GM21528 (cell line): Measurements from ENCODE around the gene TRPV2.
"Not testable (repeated sequence)": the region's sequence is repeated elsewhere in the genome, so short reads cannot be mapped to it uniquely, and the experiment has no call there.

ENCODE experiments used
- ATAC-seq: cut with Tn5 transposase; IDR thresholded peaks from one replicate; pipeline ENCODE4 v1.9.1; 2021; ENCODE audit warnings: mild to moderate bottlenecking, moderate library complexity; ENCODE audit not compliant: unreplicated experiment, low FRiP score

Gene TRPV2

DNA sequence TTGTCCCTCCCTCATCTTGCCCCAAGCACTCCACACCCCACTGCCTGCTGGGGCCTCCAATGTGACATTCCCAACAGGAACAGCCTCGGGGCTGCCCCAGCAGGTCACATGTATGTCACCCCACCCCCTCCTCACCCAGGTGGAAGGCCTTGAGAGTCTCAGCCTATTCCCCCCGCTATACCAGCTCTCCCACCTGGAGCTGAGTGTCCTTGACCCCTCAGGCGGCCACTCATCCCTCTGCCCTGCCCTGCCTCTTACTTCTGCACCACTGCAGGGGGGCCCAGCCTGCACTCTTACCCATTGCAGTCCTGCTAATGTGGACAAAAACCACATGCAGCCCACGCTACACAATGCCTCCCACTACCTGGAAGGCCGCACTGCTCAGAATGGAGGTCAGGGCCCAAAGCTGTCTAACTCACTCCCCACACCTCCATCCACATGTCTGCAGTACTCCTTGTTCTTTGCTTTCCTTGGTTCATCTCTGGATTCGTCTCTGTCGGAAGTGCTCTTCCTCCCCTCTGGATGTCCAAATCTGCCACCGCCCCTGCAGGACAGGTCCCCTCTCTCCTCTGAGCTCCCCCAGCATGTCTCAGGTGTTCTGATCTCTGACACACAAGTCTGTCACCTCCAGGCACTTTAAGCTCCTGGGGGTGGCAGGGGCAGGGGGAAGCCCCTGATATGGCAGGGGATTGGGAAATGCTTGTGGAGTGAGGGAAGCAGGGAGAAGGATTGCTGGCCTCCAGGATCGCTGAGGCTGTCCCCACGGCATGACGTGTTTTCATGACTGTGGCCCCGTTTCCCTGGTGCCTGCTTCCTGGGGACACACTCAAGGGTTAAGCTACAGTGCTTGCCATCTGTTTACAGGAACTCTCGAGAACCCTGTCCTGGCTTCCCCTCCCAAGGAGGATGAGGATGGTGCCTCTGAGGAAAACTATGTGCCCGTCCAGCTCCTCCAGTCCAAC lies 20.8 kb downstream of the TRPV2 start:
- ATAC-seq = no peak

DNA sequence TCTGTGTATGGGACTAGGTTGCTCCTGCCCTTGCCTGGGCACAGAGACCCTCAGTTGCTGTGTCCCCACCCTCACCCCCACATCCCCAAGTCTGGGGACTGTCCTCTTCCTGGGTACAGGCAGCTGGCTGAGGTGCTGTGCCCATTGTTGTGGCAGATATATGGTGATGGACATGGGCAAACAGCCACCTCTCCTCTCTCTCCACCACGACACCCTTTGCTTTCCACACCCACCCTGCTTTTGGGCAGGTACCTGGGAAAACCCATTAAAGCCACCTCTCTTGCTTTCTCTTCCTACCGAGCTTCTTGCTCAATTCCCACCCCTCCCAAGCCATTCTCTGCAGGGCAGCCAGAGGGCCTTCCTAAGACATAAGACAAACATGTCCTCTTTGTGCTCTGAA lies 21.7 kb downstream of the TRPV2 start:
- ATAC-seq = no peak

DNA sequence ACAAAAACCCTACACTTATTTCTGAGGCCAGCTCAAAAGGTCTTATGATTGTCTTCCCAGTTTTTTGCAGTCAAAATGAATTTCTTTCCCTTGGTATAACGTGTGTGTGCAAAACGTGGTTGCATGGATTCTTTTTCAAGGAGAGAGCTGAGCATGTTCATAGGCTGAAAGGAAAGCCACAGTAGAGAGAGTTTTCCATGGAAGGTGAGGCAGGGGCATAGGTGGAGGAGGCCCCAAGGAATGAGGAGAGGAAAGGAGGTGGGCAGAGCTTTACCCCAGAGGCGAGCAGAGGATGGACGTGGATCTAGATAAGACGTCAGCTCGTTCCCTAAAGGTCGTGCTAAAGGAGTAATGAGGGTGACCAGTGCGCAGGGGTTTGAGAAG lies 22.8 kb downstream of the TRPV2 start:
- ATAC-seq = peak; percentile 13

DNA sequence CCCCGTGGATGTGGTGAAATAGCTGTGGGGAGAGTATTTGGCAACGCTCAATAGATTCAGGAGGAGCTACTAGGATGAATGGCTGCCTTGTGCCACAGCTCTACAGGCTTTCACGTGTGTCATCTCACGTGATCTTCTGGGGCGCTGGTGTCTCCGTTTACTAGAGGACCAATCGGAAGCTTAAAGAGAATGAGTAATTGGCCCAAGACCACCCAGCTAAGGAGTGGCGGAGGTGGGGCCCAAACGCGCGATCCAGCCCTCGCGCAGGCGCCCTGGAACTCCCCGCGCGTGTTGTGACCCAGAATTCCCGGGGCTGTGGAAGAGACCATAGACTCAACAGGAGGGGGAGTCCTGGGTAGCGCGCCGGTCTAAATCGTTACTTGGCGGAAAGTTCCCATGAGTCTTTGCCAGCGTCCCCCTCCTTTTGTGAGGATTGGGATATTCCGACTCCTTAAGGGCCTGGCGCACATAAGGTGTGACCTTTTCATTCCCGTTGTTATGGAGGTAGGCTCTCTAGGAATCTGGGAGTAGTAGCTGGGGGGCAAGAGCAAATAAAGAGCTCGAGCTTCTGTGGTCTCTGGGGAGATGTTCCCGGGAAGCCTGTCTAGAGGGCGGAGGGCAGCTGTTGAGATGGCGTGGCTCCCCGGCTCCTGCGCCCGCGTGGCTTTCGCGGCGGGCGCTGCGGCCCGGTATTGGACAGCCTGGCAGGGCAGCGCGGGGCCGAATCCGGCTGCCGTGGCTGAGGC lies 23.4 kb downstream of the TRPV2 start:
- ATAC-seq = peak; percentile 69

DNA sequence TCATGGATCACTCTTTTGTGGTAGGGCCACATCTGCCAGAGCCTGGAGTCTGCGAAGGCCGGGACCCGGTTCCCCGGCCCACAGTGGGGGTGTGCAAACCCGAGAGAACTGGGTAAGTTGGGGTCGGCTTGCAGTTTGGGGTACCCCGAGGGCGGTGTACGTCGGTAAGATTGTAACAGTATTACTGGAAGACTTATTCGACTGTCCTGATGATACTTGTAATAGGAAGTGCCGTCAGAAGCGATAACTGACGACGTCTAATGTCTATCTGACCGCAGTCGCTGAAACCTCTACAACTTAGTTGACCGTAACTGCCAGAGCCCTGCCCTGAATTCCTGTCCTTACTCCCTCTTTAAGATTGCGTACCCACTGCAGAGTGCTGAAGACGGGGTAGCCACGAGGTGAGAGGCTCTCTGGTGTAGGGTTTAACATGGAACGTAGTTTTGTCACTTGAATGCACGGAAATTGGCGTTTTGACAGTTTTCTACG lies 24.0 kb downstream of the TRPV2 start:
- peak; percentile 7 for ATAC-seq

DNA sequence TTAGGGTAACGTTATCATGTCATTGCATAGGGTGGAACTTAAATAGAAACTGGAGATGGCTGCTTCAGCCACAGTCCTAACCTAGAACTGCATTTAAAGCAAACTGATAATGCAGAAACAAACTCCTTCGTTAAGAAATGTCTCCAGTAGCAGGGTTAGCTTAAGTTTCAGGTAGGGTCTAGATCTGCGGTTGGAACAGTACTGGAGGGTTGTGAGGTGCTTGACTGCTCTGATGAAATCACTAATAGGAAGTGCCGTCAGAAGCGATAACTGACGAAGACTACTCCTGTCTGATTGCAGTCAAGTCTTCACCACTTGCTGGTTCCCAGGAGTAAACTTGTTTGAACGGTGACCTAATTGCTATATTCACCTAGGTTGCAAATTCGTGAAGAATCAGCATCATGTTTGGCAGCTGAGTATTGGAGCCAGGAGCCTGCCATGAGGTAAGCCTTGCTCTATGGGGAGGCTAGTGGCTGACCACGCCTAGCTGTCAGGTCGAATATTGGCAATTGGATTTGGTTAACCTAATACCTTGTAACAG lies 24.5 kb downstream of the TRPV2 start:
- no peak for ATAC-seq

DNA sequence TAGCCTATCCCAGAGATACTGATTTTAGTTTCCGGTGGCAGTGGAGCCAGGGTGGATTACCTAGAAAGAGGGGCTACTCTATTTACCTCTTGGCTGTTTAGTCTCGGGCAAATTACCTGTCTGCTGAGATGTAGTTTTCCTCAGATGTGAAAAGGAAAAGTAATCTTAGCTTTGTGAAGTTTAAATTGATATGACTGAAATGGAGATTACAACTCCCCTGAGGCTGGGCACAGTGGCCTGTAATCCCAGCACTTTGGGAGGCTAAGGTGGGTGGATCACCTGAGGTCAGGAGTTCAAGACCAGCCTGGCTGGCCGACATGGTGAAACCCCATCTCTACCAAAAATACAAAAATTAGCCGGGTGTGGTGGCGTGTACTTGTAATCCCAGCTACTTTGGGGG lies 25.0 kb downstream of the TRPV2 start:
- not testable (repeated sequence) for ATAC-seq

DNA sequence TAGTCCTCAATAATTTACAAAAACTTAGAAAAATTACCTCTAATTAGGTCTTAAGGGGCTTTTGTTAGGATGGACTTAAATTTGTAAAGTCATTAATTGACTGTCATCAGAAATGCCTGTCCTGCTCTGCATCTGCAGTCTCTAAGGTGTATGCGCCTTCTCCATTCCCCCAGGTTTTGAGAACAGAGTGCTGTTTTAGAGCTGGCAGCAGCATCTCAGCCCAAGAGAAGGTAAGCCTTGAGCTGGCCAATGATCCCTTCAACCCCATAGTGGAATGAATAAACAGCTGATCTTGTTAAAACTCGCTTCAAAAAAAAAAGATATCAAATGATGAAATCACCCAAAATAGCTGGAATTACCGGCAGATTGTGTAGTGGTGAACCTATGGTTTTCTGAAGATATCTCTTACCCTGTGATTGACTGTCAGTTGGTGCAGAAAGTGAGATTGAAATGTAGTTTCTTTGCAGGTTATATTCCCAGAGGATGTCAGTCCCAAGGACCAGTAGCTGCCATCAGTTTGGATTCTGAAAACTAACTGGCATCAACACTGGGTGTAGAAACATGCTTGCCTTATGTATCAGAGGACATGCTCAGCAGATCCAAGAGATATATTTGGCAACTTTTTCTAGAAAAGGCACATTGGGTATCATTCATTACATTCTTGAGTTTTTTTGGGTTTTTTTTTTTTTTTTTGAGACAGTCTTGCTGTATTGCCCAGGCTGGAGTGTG lies 25.7 kb downstream of the TRPV2 start:
- ATAC-seq = no peak

DNA sequence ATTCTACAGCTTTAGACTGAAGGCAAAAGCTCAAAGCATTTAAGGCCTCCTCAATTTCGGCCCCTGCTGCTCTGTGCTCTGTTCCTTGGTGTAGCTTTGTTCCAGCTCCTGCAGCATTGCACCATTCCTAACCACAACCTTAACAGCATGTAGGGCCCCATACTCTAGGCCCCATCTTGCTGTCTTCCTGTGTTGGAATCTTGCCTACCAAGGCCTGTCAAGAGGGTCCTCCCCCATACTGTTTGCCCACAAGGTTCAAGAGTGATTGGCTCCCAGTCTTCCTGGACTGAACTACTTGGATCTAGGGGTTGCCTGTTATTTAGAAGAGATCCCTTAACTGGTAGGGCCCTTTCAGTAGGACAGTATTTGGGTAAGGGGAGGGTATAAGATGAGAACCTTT lies 26.8 kb downstream of the TRPV2 start:
- ATAC-seq = no peak

DNA sequence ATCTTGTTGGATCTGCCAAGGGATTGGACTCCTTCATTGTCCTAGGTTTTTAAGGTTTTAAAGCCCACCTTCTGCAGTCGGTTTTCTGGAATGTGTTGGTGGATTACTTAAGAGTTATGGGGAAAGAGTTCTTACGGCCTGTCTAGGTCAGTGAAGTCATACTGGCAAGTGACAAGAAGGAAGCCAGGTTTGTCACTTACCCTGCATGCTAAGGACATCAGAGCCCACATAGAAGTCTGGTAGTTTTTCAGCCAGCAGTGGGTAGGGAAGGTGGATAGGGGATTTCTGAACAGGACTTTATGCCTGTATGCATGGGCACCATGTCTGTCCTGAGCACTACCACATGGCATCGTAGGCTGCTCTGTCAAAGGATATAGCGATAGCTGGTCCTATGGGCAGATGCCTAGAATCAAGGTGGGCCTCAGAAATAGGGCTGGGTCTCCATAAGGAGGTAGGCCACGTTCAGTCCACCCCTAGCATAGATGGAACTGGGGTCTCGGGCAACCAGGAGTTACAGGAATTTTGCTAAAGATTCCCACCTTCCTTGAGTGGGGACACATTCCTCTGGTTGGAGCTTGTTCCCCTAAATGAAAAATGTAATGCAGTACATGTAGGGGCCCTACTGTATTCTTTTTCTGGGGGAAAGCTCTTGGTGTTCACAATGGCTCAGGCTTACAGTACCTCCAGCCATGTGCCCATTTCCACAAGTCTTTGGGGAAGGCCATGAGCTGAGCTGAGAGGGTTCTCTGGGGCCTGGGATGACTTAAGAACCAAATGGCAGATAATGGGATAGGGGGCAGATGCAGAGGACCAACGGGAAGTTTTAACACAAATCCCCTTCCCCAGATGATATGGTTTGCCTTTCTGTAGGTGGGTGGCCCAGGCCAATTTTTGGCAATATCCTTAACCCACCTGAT lies 27.5 kb downstream of the TRPV2 start:
- no peak for ATAC-seq

DNA sequence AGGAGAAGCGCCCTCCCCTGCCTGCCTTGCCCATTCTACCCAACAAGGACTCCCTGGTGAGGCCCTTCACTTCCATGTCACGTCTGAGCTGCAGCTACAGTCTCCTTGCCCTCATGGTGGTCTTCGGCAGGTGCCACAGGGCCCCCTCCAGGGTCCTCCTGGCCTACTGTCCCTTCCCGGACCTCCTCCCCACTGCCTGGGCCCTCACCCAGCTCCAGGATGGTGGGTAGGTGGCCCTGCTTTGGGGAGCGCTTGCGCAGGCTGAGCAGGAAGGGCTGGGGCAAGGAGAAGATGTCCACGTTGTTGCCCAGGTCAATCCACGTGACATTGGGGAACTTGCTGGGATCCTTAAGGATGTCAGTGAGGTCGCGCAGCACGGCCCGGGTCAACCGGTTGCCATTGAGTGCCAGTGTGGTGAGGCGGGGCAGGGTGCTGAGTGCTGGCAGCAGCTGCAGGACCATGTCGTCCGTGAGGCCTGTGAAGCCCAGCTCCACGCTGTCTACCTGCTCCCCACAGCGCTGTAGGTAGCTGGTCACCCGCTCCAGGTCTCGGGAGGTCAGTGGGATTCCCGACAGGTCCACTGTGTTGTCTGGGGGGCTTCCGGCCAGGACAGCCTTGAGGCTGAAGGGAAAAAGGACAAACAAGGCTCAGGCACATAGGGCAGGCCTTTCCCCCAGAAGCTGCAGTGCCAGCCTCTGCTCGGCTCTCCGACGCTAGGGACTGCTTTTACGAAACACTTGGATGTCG lies 28.3 kb downstream of the TRPV2 start:
- ATAC-seq = no peak

DNA sequence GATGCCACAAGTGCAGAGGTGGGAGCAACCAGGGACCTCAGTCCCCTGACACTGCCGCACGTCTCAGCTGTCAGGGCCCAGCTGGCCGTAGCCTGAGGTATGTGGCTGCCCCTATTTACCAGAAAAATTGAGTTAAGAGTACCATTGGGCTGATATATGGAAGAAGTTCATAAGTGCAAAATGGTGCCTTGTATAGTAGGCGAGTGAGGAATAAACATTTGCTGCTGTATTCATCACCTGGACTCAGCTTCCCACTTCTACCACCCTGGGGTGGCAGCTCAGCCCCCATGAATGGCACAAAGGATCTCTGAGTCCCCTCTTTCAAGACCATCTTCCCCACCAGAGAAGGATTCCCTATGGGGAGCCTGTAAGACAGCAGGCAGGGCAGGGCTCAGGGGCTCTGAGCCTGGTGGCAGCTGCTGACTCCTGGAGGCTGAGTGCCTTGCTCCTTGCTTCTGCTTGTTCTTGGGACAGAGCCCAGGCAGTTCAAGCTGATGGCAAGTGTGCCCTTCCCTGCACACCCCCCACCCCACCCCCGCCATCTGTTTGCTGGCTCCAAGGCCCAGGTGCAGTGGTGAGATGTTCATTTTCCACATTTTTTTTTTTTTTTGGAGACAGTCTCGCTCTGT lies 29.0 kb downstream of the TRPV2 start:
- ATAC-seq = no peak

DNA sequence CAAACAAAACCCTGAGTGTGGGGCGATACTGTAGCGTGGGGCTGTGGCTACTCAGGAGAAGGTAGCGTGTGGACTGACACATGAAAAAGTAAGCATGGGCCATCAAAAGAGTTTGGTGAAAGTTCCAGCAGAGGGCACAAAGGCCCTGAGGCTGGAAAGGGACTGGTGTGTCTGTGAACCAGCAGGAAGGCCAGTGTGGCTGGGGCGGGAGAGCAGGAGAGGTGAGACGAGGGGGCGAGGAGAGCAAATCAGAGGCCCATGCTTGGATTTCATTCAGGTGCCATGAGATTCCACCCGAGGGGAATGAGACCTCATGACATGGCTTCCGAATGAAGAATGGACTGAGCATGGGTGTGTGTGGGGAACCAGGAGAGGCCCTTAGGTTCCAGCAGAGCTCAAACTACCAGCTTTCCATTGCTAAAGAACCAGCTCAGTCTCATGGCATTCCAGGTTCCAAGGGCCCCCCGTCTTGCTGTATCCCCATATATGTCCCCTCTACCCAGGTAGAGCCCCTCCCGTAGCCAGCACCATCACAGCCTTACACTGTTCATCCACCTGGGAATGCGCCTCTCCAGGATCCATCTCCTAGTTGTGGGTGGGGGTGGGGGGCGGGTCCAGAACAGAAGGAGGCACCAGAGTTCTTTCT lies 31.1 kb downstream of the TRPV2 start:
- no peak for ATAC-seq

DNA sequence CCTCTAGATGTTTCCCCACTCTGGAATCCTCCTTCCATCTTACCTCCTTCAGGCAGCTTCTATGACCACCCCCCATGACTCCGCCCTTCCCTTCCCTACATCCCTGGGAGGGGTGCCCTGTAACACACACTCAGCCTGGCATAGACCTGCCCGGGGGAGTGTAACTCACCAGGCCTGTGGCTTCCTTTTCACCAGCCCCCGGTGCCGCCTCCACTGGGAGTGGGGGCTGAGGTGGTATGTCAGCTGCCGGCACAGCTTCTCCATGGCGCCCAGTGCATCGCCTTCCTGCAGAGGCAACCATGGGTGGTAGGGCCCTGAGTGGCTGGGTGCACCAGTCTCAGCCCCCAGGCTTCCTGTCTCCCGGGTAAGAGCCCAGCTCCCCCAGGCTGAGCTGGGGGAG lies 32.3 kb downstream of the TRPV2 start:
- no peak for ATAC-seq

DNA sequence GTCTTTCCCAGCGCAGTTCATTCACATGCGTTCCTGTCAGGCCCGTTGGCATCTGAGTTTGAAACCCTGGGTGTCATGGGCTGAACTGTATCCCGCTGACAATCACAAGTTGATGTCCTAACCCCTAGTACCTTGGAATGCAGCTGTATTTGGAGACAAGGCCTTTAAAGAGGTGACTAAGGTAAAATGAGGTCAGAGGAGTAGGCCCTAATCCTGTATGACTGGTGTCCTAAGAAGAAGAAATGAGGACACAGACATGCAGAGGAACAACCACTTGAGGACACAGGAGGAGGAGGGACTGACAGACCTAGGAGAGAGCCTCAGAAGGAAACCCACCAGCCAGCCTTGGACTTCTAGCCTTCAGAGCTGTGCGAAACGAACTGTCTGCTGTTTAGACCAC lies 33.1 kb downstream of the TRPV2 start:
- ATAC-seq = no peak

DNA sequence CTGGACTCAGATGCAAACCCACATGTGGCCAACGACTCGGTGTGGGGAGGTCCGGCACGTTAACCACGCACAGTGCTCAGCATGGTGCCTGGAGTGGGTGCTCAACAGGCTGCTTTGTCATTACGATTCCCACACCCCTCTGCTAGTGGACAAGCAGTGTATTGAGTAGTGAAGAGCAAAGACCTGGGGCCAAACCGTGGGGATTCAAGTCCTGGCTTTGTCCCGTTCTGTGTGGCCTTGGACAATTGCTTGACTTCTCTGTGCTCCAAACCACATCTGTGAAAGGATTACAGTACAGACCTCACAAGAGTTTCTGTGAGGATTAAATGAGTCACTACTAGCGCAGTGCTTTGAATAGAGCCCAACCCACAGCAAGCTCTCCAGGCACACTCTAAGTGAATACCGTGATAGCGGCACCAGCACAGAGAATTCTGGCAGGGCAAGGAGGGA lies 33.8 kb downstream of the TRPV2 start:
- ATAC-seq = no peak

DNA sequence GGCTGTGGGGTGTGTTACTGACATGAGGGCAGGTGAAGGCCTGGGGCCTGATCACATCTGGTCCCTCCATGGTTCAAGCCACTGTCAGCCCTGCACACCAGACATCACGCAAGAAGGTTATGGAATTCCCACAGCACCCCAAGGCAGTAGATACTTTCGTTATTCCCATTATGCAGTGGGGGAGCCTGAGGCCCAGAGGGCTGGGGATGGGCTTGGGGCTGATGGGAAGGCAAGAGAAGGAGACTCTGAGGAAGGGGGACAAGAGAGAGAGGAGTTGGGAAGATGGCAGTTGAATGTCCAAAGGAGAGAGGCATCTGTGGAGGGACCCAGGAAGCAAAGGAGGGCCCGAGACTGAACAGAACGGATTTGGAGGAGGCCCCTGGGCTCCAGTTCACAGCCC lies 34.7 kb downstream of the TRPV2 start:
- ATAC-seq = no peak

DNA sequence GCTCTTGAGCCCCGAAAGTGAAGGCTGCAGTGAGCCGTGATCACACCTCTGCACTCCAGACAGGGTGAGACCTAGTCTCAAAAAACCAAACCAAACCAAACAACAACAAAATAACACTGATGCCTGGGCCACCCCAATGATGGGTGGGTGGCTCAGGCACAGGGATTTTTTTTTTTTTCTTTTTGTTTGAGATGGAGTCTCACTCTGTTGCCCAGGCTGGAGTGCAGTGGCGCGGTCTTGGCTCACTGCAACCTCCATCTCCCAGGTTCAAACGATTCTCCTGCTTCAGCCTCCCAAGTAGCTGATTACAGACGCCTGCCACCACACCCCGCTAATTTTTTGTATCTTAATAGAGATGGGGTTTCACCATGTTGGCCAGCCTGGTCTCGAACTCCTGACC lies 36.9 kb downstream of the TRPV2 start:
- ATAC-seq = not testable (repeated sequence)
